Measurements from ENCODE around the gene C17orf67.

C17orf67 gene

DNA sequence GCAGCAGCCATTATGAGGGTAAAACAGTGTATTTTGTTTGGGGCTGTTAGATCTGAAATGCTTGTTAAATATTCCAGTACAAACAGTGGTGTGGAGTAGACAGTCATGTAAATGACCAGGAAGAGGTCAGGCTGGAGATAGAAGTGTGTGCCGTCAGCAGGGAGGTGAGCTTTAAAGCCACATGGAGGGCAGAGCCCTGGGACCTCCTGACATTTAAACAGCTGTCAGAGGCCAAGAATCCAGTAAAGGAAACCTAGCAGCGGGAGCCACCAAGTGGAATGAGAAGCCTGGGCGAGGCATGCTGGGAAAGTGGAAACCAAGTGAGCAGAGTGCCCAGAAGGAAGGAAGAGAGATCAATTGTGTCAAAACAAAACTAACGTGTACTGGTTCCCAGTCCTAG, 26.8 kb downstream of the C17orf67 start:
- in situ Hi-C loops (cut with MboI; ENCODE audit: low pct_unique_long_range_greater_than_20kb, low sequenced_read_pairs, unreplicated experiment): no loop called here
- TF ChIP-seq, protein P1, sequence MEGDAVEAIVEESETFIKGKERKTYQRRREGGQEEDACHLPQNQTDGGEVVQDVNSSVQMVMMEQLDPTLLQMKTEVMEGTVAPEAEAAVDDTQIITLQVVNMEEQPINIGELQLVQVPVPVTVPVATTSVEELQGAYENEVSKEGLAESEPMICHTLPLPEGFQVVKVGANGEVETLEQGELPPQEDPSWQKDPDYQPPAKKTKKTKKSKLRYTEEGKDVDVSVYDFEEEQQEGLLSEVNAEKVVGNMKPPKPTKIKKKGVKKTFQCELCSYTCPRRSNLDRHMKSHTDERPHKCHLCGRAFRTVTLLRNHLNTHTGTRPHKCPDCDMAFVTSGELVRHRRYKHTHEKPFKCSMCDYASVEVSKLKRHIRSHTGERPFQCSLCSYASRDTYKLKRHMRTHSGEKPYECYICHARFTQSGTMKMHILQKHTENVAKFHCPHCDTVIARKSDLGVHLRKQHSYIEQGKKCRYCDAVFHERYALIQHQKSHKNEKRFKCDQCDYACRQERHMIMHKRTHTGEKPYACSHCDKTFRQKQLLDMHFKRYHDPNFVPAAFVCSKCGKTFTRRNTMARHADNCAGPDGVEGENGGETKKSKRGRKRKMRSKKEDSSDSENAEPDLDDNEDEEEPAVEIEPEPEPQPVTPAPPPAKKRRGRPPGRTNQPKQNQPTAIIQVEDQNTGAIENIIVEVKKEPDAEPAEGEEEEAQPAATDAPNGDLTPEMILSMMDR (IDR thresholded peaks at IDR 0.05; ENCODE audit: extremely low read depth, insufficient read depth, missing control alignments): no peak

DNA sequence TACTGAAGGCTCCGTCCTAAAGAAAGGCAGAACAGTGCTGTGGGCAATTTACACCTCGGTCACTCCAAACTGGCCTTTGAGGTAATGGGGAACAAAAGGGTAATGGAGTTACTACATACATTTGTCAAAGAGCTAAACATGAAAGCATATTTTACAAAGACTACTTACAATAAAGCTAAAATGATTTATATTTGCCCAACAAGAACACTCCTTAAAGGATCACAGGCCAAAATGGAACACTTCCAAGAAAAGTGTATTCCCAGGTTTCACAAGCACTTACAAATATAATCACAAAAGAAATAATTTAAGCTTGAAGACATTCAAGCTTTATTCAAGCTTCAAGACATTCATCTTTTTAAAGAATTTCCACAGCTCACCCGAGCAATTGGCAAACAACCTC, 29.3 kb downstream of the C17orf67 start:
- TF ChIP-seq, protein P1 (IDR thresholded peaks at IDR 0.05; ENCODE audit: extremely low read depth, insufficient read depth, missing control alignments): no peak
- in situ Hi-C loops (cut with MboI; ENCODE audit: low pct_unique_long_range_greater_than_20kb, low sequenced_read_pairs, unreplicated experiment): no loop called here
- DNase-seq (ENCODE audit: low spot score): no peak

More for the DNA sequence above, 26.8 kb downstream of the C17orf67 start:
- DNase-seq (ENCODE audit: low spot score): no peak

DNA sequence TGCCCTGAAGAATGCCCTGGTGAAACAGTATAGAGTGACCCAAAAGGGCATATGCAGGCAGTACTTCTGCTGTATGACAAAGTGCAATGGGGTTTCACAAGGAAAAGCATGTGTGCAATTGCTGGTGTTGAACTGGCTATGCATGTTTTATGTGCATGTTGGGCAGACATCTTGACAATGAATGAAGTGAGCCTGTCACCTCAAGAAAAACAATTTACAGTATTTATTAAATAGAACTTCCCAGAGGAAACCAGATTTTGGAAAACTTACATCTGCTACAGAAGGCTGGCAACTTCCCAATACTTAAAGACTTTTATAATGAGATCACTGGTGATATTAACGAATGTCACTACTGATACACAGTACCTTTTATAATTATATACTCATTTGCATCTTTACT, 30.6 kb downstream of the C17orf67 start:
- TF ChIP-seq, protein P1 (IDR thresholded peaks at IDR 0.05; ENCODE audit: extremely low read depth, insufficient read depth, missing control alignments): no peak
- DNase-seq (ENCODE audit: low spot score): no peak
- in situ Hi-C loops (cut with MboI; ENCODE audit: low pct_unique_long_range_greater_than_20kb, low sequenced_read_pairs, unreplicated experiment): no loop called here

DNA sequence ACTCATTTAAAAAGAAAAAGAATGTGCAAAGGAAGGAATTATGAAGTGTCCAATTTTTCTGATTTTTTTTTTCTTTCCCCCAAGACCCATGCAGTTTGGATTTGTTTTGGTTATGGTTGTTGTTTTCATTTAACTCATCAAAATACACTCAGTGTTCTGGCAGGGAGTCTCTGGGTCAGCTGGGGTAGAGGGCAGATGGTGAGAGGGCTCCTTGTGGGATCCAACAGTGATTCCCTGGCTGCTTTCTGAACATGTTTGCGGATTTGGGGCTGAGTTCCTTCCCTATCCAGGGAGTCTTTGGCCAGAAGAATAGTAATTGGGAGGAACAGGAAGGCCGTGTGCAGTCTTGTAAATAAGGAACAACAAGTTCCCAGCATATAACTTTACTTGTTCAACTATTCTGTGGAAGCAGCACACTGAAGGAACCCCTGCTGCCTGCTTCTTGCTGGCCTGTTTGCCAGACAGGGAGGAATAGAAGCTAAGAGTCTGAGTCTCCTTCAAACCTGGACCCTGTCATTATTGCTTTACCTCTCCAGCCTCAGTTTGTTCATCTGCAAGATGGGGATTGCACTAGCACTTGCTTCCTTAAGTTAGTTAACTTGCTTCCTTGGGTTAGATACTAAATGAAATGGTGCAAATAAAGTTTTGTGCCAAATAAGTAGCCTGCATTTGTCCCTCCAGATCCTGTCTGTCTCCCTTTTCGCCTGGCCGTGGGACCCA, 32.1 kb downstream of the C17orf67 start:
- in situ Hi-C loops (cut with MboI; ENCODE audit: low pct_unique_long_range_greater_than_20kb, low sequenced_read_pairs, unreplicated experiment): no loop called here
- TF ChIP-seq, protein P1 (IDR thresholded peaks at IDR 0.05; ENCODE audit: extremely low read depth, insufficient read depth, missing control alignments): no peak
- no peak for DNase-seq (ENCODE audit: low spot score)

DNA sequence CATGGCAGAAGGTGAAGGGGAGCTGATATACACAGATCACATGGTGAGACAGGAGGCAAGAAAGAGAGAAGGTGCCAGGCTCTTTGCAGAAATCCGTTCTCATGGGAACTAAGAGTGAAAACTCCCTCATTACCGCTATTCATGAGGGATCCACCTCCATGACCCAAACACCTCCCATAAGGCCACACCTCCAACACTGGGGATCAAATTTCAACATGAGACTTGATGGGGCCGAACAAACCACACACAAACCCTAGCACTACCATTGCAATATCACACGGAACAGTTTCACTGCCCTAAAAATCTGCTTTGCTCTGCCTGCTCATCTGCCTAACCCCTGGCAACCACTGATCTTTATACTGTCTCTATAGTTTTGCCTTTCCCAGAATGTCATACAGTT, 34.8 kb downstream of the C17orf67 start:
- TF ChIP-seq, protein P1 (IDR thresholded peaks at IDR 0.05; ENCODE audit: extremely low read depth, insufficient read depth, missing control alignments): no peak
- DNase-seq (ENCODE audit: low spot score): no peak
- in situ Hi-C loops (cut with MboI; ENCODE audit: low pct_unique_long_range_greater_than_20kb, low sequenced_read_pairs, unreplicated experiment): no loop called here

DNA sequence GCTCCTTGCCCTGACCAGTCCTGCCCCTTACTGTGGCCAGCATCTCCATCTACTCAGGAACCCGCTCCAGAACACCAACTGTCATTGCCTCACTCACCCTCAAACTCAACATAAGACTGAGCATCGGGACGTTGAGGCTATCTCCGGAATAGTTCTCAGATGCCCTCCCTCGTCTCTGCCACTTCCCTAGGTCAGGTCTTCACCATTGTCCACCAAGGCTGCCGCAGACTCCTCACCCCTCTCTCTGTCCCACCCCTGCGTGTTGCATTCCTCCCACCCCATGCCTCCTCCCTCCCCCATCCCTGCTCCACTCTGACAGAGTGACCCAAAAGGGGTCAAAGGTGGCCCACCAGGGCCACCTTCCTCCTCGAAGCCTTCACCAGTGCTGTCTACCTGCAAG, 37.2 kb downstream of the C17orf67 start:
- TF ChIP-seq, protein P1 (IDR thresholded peaks at IDR 0.05; ENCODE audit: extremely low read depth, insufficient read depth, missing control alignments): no peak
- DNase-seq (ENCODE audit: low spot score): no peak
- in situ Hi-C loops (cut with MboI; ENCODE audit: low pct_unique_long_range_greater_than_20kb, low sequenced_read_pairs, unreplicated experiment): no loop called here
